Adrenal gland (tissue), 12 donors: ENCODE data around the gene TCF4. TPM values are rescaled to one million over a fixed set of nuclear protein-coding genes. Genes with fewer than 3 reads are reported as not detected.

Experiments
- DNase-seq, 7 donors: peaks; one replicate each; pipeline ENCODE4 v3.0.0-alpha.2; 2019 to 2020
- H3K27ac ChIP-seq, 5 donors: fragments of 200-600 bp; sonication (generic) in 4 of 5; 1 replicate in 3 of 5; 2 replicates in 2 of 5; pipeline versions ENCODE4 v1.5.1 to v1.8.0; 2016 to 2020; ENCODE audit warnings: mild to moderate bottlenecking in 1 of 5
- H3K27me3 ChIP-seq: fragments of 200-600 bp; 2 replicates; pipeline ENCODE4 v1.8.0; 2021
- H3K36me3 ChIP-seq, 2 donors: fragments of 200-600 bp; replicated peaks in 1 of 2; 1 replicate in 1 of 2; 2 replicates in 1 of 2; pipeline versions ENCODE4 v1.5.1 to v1.8.0; 2018 to 2022
- H3K4me1 ChIP-seq, 2 donors: fragments of 200-600 bp; replicated peaks in 1 of 2; 1 replicate in 1 of 2; 2 replicates in 1 of 2; pipeline versions ENCODE4 v1.5.1 to v1.8.0; 2018 to 2021
- H3K4me3 ChIP-seq, 4 donors: fragments of 200-600 bp; sonication (generic) in 3 of 4; one replicate each; pipeline ENCODE4 v1.5.1; 2016 to 2018
- H3K9me3 ChIP-seq, 3 donors: fragments of 200-600 bp; sonication (generic) in 1 of 3; replicated peaks in 1 of 3; 1 replicate in 2 of 3; 2 replicates in 1 of 3; pipeline versions ENCODE4 v1.5.1 to v1.8.0; 2016 to 2021
- POLR2A ChIP-seq, 2 donors: fragments of 450-650 bp; IDR thresholded peaks; one replicate each; pipeline ENCODE4 v1.6.1; 2017; ENCODE audit warnings: antibody characterized with exemption in 2 of 2, mild to moderate bottlenecking in 2 of 2, moderate library complexity in 1 of 2
- WGBS, 4 donors: extraction: QIAGEN DNeasy Blood & Tissue Kit in 2 of 4; methylation state at CpG; one replicate each; pipeline versions ENCODE4 v1.1.5 to v1.1.7; 2013 to 2017; 5-methylcytosine and 5-hydroxymethylcytosine counted together
- intact Hi-C, 2 donors: fragments of 100-400 bp; cut with DNase I; formaldehyde crosslinking; loops; one replicate each; pipeline versions ENCODE4 v1.14.1 to v1.15.0; 2022 to 2023
- polyA plus RNA-seq, 3 donors: library from polyadenylated mRNA; stranded (reverse); fragments of 200-250 nt in 2 of 3; fragments of 350-450 nt in 1 of 3; fragmentation: Illumina TruSeq in 1 of 3; extraction: RNeasy Lipid Tissue Mini Kit (QIAGEN cat#74804) in 1 of 3; gene quantifications; one replicate each; pipeline ENCODE4 v1.2.3, GENCODE V29; 2013 to 2014
- total RNA-seq, 9 donors: library from RNA; depleted of rRNA in 4 of 9; stranded (reverse); fragments of >200 nt in 4 of 9; fragments of 120-200 nt in 1 of 9; fragmentation: NEBNext Ultra II Directional in 1 of 9; extraction: Animal tissue kit (Norgen Biotek cat#: 25700) in 1 of 9; gene quantifications; one replicate each; pipeline versions ENCODE4 v1.1.0 to v1.2.4, GENCODE V29; 2013 to 2023
- TF ChIP-seq, protein P1 (sequence below), 6 experiments: fragments of 450-650 bp in 4 of 6; fragments of 200-600 bp in 2 of 6; sonication (generic) in 1 of 6; IDR thresholded peaks; 1 replicate in 5 of 6; 2 replicates in 1 of 6; pipeline versions ENCODE4 v1.5.1 to v1.8.0; 2016 to 2021; ENCODE audit warnings: antibody characterized with exemption in 6 of 6, mild to moderate bottlenecking in 2 of 6, moderate library complexity in 1 of 6
- donor health status: healthy with polysubstance abuse.
- donor health status: Bipolar disorder and iron deficiency.
- donor health status: DM: yes; HTN: yes; CAD: no.
- donor health status: DM: no; HTN: no; CAD: no.
- donor health status: DM: no; HTN: no; CAD: no.
- donor health status: DM: yes; HTN: yes; CAD: no.

TCF4 gene
- total and polyA plus RNA-seq, 12 donors: 21.9 to 196 (median 112) TPM

DNA sequence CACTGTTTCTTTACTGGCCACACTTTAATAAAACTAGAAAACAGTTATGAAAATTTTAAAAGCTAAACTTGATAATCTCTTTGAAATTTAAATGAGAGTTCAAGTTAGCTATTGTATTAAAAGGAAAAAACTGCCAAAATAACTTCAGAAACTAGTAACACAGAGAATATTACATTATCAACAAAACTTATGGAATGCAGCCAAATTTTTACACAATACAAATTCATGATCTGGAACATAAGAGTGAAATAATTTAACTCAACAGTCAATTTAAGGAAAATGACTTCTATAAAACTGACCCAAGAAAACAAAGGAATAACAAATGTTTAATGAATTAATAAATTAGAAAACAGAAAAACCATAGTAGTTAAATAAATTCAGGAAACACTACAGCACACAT is 65.0 kb downstream of the TCF4 start:
- H3K36me3 ChIP-seq: no peaks in the 10 kb centered on the region
- TF ChIP-seq, protein P1, sequence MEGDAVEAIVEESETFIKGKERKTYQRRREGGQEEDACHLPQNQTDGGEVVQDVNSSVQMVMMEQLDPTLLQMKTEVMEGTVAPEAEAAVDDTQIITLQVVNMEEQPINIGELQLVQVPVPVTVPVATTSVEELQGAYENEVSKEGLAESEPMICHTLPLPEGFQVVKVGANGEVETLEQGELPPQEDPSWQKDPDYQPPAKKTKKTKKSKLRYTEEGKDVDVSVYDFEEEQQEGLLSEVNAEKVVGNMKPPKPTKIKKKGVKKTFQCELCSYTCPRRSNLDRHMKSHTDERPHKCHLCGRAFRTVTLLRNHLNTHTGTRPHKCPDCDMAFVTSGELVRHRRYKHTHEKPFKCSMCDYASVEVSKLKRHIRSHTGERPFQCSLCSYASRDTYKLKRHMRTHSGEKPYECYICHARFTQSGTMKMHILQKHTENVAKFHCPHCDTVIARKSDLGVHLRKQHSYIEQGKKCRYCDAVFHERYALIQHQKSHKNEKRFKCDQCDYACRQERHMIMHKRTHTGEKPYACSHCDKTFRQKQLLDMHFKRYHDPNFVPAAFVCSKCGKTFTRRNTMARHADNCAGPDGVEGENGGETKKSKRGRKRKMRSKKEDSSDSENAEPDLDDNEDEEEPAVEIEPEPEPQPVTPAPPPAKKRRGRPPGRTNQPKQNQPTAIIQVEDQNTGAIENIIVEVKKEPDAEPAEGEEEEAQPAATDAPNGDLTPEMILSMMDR (IDR thresholded peaks at IDR 0.05): no peak
- TF ChIP-seq POLR2A (IDR thresholded peaks at IDR 0.05): no peak
- intact Hi-C loops: no loop called here
- H3K27me3 ChIP-seq: no peaks in the 10 kb centered on the region
- H3K4me1 ChIP-seq: no peaks in the 10 kb centered on the region
- DNase-seq: no peak
- H3K27ac ChIP-seq: no peak overlapping the region
- H3K4me3 ChIP-seq: no peak overlapping the region
- peaks cover 0 to 5% (median 0%) of the 10 kb centered on the region in 3 donors for H3K9me3 ChIP-seq

DNA sequence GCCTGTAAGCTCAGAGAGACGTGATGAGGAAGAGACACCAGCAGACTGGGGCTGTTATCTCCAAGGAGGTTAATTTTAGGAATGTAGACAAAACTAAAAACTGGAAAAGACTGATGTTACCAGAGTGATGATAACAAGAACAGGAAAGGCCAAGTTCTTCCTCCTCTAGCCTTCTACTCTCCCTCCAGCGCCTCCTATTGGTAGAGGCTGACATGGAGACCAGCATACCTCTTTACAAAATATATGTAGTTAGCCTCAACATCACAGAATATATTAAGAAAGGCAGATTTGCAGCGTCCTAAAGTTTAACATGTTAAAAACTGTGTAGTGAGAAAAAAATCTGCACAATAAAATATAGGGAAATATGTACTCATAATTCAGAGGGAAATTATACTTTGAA is 66.0 kb downstream of the TCF4 start:
- intact Hi-C loops: no loop called here
- no peaks in the 10 kb centered on the region for H3K36me3 ChIP-seq
- TF ChIP-seq, protein P1 (IDR thresholded peaks at IDR 0.05): peak in 1 of 6 experiments; percentile 10
- TF ChIP-seq POLR2A (IDR thresholded peaks at IDR 0.05): no peak
- no peaks in the 10 kb centered on the region for H3K27me3 ChIP-seq
- H3K4me3 ChIP-seq: no peak overlapping the region
- peak in 3 of 7 donors; percentile 9 to 33 (median 13) for DNase-seq
- 65 to 84% (median 71%) methylated on average over 3 of the region's 3 CpGs for WGBS, 4 donors
- no peaks in the 10 kb centered on the region for H3K4me1 ChIP-seq
- H3K27ac ChIP-seq: no peak overlapping the region
- peaks cover 0 to 6% (median 0%) of the 10 kb centered on the region in 3 donors for H3K9me3 ChIP-seq

DNA sequence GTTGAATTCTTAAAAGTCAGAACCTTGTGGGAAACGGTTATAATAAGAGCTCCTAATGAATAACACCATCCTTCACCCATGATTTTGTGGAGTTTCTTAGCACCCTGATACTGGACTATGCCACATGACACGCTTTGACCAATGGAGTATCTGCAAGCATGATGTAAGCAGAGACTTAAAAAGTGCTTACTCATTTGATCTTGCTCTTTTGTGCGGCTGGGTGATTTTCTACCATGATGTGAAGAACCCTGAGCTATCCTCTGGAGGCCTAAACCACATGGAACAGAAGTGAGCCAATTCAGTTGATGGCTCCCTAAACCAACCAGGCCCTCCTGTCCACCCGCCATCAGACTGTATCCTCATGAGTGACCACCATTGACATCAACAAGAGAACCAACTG is 70.9 kb downstream of the TCF4 start:
- no peaks in the 10 kb centered on the region for H3K36me3 ChIP-seq
- intact Hi-C loops: no loop called here
- H3K4me3 ChIP-seq: no peak overlapping the region
- peaks cover 0 to 6% (median 0%) of the 10 kb centered on the region in 3 donors for H3K9me3 ChIP-seq
- H3K27ac ChIP-seq: no peak overlapping the region
- WGBS, 4 donors: 90 to 98% (median 94%) methylated on average over 4 of the region's 4 CpGs
- no peaks in the 10 kb centered on the region for H3K27me3 ChIP-seq
- no peaks in the 10 kb centered on the region for H3K4me1 ChIP-seq
- no peak for DNase-seq
- no peak for TF ChIP-seq POLR2A (IDR thresholded peaks at IDR 0.05)
- TF ChIP-seq, protein P1 (IDR thresholded peaks at IDR 0.05): no peak

- WGBS, 4 donors: 71 to 85% (median 74%) methylated on average over 6 of the region's 6 CpGs
- Histone ChIP-seq H3K27me3 (no peaks in the 10 kb centered on the region), H3K27ac (no peak overlapping the region), H3K4me1 (no peaks in the 10 kb centered on the region), H3K36me3 (no peaks in the 10 kb centered on the region), H3K4me3 (no peak overlapping the region), H3K9me3 (peaks cover 0 to 6% (median 0%) of the 10 kb centered on the region in 3 donors)
- TF ChIP-seq, protein P1 (IDR thresholded peaks at IDR 0.05): no peak
- no peak for TF ChIP-seq POLR2A (IDR thresholded peaks at IDR 0.05)
- no peak for DNase-seq
- intact Hi-C loops: no loop called here
Measured at GRCh38 chr18:55515941-55516710, 71.9 kb downstream of the TCF4 start.
